HG02623 (cell line): ENCODE data around the gene KCNIP3.
"Not testable (repeated sequence)": the region's sequence is repeated elsewhere in the genome, so short reads cannot be mapped to it uniquely, and the experiment has no call there.

Experiments
- ATAC-seq: cut with Tn5 transposase; IDR thresholded peaks from one replicate; pipeline ENCODE4 v1.9.1; 2021; ENCODE audit warnings: moderate library complexity; ENCODE audit not compliant: unreplicated experiment

Gene KCNIP3

GRCh38 chr2:95357717-95358280 lies 60.7 kb downstream of the KCNIP3 start:
- ATAC-seq: no peak

- no peak for ATAC-seq
These were observed 61.9 kb downstream of the KCNIP3 start for GRCh38 chr2:95359031-95359430.

GRCh38 chr2:95359501-95359930 lies 62.4 kb downstream of the KCNIP3 start:
- ATAC-seq: no peak

DNA sequence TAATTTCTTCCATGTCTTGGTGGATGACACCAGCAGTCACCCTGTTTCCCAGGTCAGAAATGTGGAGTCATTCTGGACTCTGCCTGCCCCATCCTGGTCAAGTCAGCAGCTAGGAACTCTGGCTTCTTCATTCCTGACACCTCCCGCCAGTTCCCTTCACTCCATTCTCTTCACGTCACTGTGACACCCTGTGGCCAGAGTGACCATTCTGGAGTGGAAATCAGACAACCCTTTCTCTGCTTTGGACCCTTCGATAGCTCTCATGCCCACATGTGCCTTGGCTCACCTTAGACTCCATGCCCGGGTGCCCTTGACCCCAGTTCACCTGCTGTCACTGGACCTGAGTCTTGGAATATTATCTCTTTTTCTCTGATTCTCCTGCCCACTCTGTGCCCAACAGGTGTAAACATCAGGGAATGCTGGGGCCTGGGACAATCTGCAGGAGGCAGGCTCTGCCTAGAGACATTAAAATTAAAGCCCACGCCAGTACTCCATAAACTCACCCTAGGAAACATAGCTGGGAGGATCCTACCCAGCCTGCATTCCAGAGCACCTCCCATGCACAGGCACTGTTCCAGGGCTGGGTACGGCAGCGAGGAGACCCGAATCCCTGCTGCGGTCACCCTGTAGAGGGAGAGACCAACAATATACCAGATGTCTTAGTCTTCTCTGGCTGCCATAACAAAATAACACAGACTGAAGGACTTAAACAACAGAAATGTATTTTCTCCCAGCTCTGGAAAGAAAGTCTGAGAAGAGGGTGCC lies 64.3 kb downstream of the KCNIP3 start:
- no peak for ATAC-seq

DNA sequence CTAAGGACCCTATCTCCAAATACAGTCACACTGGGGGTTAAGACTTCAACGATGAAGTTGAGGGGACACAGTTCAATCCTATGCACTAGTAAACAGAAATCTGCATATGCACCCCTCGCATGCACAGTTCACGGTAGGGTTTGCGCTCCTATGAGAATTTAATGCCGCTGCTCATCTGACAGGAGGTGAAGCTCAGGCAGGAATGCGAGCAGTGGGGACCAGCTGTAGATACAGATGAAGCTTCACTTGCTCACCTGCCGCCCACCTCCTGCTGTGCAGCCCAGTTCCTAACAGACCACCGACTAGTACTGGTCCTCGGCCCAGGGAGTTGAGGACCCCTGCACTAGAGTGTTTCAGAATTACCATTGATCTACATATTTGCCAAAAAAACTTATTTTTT lies 65.3 kb downstream of the KCNIP3 start:
- no peak for ATAC-seq

GRCh38 chr2:95366514-95366913 lies 69.4 kb downstream of the KCNIP3 start:
- no peak for ATAC-seq

DNA sequence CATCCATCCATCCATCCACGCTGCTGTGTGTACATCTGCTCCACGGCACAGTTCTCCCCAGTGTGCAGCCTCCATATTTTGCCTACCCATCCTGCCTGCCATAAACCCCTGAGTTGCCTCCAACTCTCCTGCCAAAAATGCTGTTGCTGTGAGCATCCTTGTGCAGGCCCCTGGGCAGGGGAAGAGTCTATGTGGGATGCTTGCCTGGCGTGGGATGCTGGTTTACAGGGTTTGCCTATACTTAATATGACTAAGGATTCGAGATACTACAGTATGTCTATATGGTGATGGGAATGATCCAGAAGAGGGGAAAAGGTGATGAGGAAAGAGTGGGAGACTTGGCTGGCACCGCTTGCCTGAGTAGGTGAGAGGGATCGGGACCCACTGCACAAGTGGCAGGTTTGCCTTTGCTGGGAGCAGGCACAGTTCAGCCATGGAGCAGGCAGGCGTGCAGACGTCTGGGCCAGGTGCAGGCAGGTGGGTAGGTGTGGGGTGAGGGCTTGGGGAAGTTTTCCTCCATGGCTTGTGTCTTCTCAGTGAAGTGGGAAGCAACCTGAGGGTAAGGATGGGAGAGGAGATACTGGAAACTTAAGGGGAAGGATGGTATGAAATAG lies 75.2 kb downstream of the KCNIP3 start:
- ATAC-seq: no peak

DNA sequence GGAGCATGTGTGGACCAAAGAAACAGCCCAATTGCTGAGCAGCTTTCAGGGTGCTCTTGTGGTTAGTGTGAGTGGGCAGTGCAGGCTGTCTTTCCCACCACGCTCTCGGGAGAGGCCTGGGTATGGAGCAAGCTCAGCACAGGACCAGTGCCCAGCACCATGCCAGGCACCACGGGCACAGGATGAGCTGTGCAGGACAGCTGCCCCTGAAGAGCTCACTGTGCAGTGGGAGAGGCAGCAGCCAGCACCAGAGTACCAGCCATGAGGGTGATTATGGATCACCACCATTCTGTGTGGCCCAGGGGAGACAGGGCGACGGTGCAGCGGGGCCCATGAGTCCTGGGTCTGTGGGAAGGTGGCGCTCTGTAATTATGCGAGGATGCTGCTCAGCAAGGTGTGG lies 75.7 kb downstream of the KCNIP3 start:
- ATAC-seq: no peak

DNA sequence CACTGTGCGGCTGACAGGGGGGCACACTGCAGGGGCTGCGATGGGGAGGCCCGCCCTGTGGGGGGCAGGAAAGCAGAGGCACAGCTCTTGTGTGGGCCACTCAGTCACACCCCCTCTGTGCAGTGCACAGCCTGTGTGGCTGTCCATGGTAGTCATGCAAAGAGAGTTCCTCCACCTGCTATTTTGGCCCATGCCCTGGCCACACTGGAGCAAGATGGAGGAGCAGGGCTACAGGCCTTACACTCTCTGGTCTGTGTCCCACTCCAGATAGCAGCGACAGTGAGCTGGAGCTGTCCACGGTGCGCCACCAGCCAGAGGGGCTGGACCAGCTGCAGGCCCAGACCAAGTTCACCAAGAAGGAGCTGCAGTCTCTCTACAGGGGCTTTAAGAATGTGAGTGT lies 76.9 kb downstream of the KCNIP3 start:
- no peak for ATAC-seq

DNA sequence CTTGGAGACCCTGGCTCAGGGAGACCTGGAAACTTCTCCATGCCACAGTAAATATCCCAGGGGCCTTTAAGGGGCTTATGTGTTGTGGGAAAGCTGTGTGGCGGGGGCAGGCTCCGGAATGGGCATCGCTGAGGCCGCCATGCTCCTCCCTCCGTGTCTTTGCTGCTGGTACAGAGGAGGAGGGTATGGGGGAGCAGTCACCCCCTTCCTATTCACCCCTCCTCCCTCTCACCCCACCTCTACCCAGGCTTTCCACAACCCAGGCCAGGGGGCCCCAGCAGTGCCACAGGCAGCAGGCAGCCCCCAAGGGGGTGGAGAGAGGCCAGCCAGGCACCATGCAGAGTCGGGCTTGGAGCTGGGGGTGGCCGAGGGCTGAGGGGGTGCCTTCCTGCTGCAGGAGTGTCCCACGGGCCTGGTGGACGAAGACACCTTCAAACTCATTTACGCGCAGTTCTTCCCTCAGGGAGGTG lies 77.3 kb downstream of the KCNIP3 start:
- ATAC-seq: no peak

GRCh38 chr2:95374921-95375471 lies 77.8 kb downstream of the KCNIP3 start:
- no peak for ATAC-seq

DNA sequence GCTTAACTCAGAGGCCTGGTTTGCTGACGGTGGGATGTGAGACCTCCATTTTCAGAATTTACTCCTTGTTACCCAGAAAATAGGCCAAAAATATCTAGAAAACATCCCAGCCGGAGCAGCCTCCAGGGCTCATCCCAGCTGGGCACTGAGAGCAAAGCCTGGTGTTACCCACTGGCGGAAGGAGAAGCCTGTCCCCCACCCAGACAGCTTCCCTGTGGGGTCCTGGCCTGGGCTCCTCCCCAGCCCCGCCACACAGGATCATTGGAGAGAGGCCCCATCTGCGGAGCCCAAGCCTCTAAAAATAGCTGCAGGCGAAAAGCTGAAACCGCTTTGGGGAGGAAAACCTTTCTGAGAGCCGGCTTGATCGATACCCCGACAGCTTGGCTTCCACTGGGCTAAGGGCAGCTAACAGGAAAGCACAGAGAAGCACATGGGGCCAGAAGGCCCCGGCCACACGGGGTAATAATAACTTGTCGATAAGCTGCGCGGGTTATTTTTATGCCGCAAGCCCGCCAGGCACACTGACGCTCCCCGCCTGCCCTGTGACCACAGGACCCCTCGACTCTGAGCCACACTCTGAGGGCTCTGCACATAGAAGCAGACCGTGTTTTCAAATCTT lies 78.5 kb downstream of the KCNIP3 start:
- no peak for ATAC-seq

GRCh38 chr2:95376311-95377215 lies 79.4 kb downstream of the KCNIP3 start:
- ATAC-seq: no peak

DNA sequence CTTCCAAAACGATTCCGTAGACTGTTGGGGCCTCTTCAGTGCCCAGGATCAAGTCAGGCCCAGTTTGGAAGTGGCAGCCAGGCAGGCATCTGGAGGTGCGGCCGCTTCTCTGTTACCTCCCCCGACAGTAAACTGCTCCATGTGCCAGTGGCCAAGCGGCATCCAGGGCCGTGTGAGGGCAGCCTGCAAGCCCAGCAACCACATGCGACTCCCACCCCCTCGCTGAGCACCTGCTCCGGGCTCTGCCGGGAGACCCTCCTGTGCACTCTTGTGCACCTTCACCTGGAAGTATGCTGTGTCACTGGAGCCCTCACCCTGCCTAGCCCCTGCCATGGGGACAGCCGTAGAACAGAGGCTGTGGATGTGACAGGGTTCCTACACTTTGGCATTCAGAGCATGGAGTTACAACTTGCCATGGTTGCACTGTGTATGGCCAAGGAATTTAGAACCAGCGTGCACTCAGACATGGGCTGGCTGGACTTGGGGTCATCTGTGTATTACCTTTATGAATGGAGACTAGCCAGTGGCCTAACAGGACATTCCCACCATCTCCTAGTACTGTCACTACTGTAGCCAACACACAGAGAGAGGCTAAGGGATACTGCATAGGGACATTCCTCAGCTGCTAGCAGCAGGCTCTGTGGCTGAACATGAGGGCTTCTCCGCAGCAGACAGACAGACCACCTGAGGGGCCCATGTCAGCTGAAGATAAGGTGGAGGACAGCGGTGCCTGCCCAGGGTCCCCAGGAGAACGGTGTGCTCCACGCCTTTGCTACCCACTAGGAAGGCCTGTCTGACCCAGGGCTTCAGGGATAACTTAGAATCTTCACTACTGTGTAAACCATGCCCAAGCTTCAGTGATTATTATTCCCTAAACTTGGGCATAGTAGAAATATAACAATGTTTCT lies 80.3 kb downstream of the KCNIP3 start:
- no peak for ATAC-seq

DNA sequence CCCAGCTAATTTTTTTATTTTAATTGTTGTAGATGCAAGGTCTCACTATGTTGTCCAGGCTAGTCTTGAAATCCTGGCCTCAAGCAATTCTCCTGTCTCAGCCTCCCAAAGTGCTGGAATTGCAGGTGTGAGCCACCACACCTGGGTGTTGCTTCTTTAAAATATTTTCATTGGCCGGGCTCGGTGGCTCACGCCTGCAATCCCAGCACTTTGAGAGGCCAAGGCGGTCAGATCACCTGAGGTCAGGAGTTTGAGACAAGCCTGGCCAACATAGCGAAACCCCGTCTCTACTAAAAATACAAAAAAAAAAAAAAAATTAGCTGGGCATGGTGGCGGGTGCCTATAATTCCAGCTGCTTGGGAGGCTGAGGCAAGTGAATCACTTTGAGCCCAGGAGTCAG lies 81.1 kb downstream of the KCNIP3 start:
- ATAC-seq: not testable (repeated sequence)

- ATAC-seq: no peak
These were observed 82.3 kb downstream of the KCNIP3 start for GRCh38 chr2:95379371-95379831.

- no peak for ATAC-seq
These were observed 83.1 kb downstream of the KCNIP3 start for GRCh38 chr2:95380280-95380679.

DNA sequence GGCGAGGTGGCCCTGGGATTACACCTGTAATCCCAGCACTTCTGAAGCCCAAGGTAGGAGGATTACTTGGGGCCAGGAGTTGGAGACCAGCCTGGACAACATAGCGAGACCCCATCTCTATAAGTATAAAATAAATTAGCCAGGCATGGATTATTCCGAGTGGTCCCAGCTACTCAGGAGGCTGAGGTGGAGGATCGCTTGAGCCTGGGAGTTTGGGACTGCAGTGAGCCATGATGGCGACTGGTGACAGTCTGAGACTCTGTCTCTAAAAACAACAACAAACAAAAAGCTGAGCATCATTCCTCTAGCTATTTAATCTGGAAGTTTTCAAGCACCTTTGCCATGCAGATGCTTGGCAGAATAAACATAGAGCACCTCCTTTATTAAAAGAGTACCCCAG lies 83.6 kb downstream of the KCNIP3 start:
- no peak for ATAC-seq
